Peyer's patch (tissue), 4 donors: ENCODE measurements around the gene ENG.

Experiments
- POLR2A ChIP-seq, 2 donors: fragments of 450-650 bp; IDR thresholded peaks; one replicate each; pipeline ENCODE4 v1.5.1; 2017; ENCODE audit warnings: antibody characterized with exemption in 2 of 2, mild to moderate bottlenecking in 2 of 2, moderate library complexity in 2 of 2
- TF ChIP-seq, protein P1 (sequence below), 6 experiments: fragments of 450-650 bp in 4 of 6; fragments of 200-600 bp in 2 of 6; sonication (generic) in 1 of 6; IDR thresholded peaks; one replicate each; pipeline ENCODE4 v1.5.1; 2017 to 2019; ENCODE audit warnings: antibody characterized with exemption in 6 of 6, mild to moderate bottlenecking in 3 of 6, moderate library complexity in 1 of 6

DNA sequence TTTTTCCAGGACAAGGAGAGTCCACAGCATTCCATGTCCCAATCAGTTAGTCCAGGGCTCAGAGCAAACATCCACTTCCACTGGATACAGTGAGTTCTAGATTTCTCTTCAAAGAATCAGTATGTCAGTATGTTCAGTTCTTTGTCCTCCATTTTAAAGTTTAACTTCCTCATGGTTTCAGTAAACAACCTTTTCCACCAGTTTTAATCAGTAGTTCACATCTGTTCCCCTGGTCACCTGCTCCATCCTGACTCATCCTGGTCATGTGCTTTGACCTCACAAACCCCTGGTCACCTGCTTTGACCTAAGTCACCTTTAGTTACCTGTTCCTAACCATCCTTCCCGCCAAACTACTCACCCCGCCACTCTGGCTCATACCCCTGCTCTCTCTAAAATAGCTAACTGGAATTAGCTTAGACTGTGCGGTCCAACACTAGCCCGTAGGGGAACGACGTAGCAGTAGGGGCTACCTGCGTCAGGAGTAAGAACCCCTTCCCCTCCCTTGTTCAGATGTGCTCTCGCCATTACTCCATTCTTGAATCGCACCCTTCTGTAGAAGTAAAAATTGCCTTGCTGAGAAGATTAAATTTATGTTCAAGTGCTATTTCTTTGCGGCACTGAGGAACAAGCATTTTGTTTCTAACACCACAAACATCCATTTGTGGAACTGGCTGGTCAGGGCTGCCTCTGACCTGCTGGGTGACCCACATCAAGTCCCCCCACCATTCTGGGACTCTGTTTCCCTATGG is 5.5 kb downstream of the ENG start:
- TF ChIP-seq POLR2A (IDR thresholded peaks at IDR 0.05) = no peak
- TF ChIP-seq, protein P1, sequence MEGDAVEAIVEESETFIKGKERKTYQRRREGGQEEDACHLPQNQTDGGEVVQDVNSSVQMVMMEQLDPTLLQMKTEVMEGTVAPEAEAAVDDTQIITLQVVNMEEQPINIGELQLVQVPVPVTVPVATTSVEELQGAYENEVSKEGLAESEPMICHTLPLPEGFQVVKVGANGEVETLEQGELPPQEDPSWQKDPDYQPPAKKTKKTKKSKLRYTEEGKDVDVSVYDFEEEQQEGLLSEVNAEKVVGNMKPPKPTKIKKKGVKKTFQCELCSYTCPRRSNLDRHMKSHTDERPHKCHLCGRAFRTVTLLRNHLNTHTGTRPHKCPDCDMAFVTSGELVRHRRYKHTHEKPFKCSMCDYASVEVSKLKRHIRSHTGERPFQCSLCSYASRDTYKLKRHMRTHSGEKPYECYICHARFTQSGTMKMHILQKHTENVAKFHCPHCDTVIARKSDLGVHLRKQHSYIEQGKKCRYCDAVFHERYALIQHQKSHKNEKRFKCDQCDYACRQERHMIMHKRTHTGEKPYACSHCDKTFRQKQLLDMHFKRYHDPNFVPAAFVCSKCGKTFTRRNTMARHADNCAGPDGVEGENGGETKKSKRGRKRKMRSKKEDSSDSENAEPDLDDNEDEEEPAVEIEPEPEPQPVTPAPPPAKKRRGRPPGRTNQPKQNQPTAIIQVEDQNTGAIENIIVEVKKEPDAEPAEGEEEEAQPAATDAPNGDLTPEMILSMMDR (IDR thresholded peaks at IDR 0.05) = no peak
